Ovary (tissue), 9 donors: ENCODE data around the gene LEO1. TPM values are rescaled to one million over a fixed set of nuclear protein-coding genes. Genes with fewer than 3 reads are reported as not detected.

ENCODE experiments used
- DNase-seq, 5 donors: peaks; one replicate each; pipeline ENCODE4 v3.0.0-alpha.2; 2019 to 2020
- H3K27ac ChIP-seq, 2 donors: fragments of 200-600 bp; one replicate each; pipeline versions ENCODE4 v1.5.1 to v1.8.0; 2019 to 2022
- H3K27me3 ChIP-seq: fragments of 200-600 bp; one replicate; pipeline ENCODE4 v1.8.0; 2022
- H3K36me3 ChIP-seq: fragments of 200-600 bp; sonication (generic); one replicate; pipeline ENCODE4 v1.5.1; 2019
- H3K4me1 ChIP-seq: one replicate; pipeline ENCODE4 v1.8.1; 2013; ENCODE audit warnings: mild to moderate bottlenecking, moderate library complexity; ENCODE audit not compliant: insufficient read depth
- H3K4me3 ChIP-seq: fragments of 200-600 bp; sonication (generic); one replicate; pipeline ENCODE4 v1.5.1; 2017
- H3K9me3 ChIP-seq, 2 donors: fragments of 200-600 bp in 1 of 2; sonication (generic) in 1 of 2; one replicate each; pipeline versions ENCODE4 v1.5.1 to v1.8.1; 2013 to 2019; ENCODE audit warnings: mild to moderate bottlenecking in 1 of 2, moderate library complexity in 1 of 2
- CTCF ChIP-seq, 3 donors: fragments of 450-650 bp in 2 of 3; fragments of 200-600 bp in 1 of 3; IDR thresholded peaks; one replicate each; pipeline versions ENCODE4 v1.5.1 to v1.8.0; 2016 to 2022; ENCODE audit warnings: antibody characterized with exemption in 3 of 3, mild to moderate bottlenecking in 1 of 3
- EP300 ChIP-seq: sonication (generic); formaldehyde crosslinking; IDR thresholded peaks from one replicate; pipeline ENCODE4 v1.6.1; 2017; ENCODE audit warnings: antibody characterized with exemption
- POLR2A ChIP-seq: fragments of 450-650 bp; IDR thresholded peaks from one replicate; pipeline ENCODE4 v1.6.1; 2017; ENCODE audit warnings: antibody characterized with exemption, mild to moderate bottlenecking, moderate library complexity
- WGBS, 3 donors: extraction: QIAGEN DNeasy Blood & Tissue Kit in 1 of 3; methylation state at CpG; one replicate each; pipeline versions ENCODE4 v1.1.5 to v1.1.7; 2013 to 2017; 5-methylcytosine and 5-hydroxymethylcytosine counted together
- intact Hi-C, 4 donors: fragments of 100-400 bp; cut with DNase I; formaldehyde crosslinking; loops; one replicate each; pipeline versions ENCODE4 v1.11.0 to v1.15.1; 2022 to 2023
- polyA plus RNA-seq, 2 donors: library from polyadenylated mRNA; stranded (reverse); fragments of 200-250 nt in 1 of 2; fragments of 350-450 nt in 1 of 2; fragmentation: Illumina TruSeq in 1 of 2; extraction: RNeasy Lipid Tissue Mini Kit (QIAGEN cat#74804) in 1 of 2; gene quantifications; one replicate each; pipeline ENCODE4 v1.2.3, GENCODE V29; 2013 to 2014
- total RNA-seq, 7 donors: library from RNA; depleted of rRNA in 2 of 7; stranded (reverse); fragments of >200 nt in 2 of 7; fragmentation: NEBNext Ultra II Directional in 3 of 7; extraction: Animal tissue kit (Norgen Biotek cat#: 25700) in 3 of 7; gene quantifications; one replicate each; pipeline versions ENCODE4 v1.1.0 to v1.2.4, GENCODE V29; 2016 to 2023
- donor health status: DM: no; HTN: no; CAD: no; lungs with moderate emphysema.
- donor health status: DM: no; HTN: no; CAD: no.
- donor health status: Bipolar disorder and iron deficiency.
- donor health status: DM: yes; HTN: yes; CAD: no.
- donor health status: DM: no; HTN: no; CAD: no.
- donor health status: DM: yes; HTN: yes; CAD: no.

LEO1 gene
- total and polyA plus RNA-seq, 9 donors, result 6.8 to 22.5 (median 9.6) TPM

GRCh38 chr15:51969728-51970127 lies 1.9 kb downstream of the LEO1 start:
- no peak overlapping the region for H3K27ac ChIP-seq
- 82 to 86% (median 82%) methylated on average over 4 of the region's 4 CpGs for WGBS, 3 donors
- TF ChIP-seq POLR2A (no peak), EP300 (no peak), CTCF (IDR thresholded peaks at IDR 0.05) (no peak)
- no peaks in the 10 kb centered on the region for H3K9me3 ChIP-seq
- no peak overlapping the region for H3K4me3 ChIP-seq
- H3K4me1 ChIP-seq, result peaks cover 7% of the 10 kb centered on the region
- intact Hi-C loops, result loop anchor here in 2 of 4 donors (5.0 to 10.0 kb wide), 2 partner anchors 48 to 105 kb away; partner anchors contain the start of gene MAPK6 (in 2 of the 2)
- DNase-seq, result no peak
- no peaks in the 10 kb centered on the region for H3K36me3 ChIP-seq
- H3K27me3 ChIP-seq, result no peaks in the 10 kb centered on the region

GRCh38 chr15:51967583-51967982 lies 4.0 kb downstream of the LEO1 start:
- 64 to 95% (median 71%) methylated on average over 6 of the region's 6 CpGs for WGBS, 3 donors
- no peak overlapping the region for H3K27ac ChIP-seq
- peaks cover 7% of the 10 kb centered on the region for H3K4me1 ChIP-seq
- DNase-seq, result no peak
- H3K4me3 ChIP-seq, result no peak overlapping the region
- no peaks in the 10 kb centered on the region for H3K36me3 ChIP-seq
- no peaks in the 10 kb centered on the region for H3K9me3 ChIP-seq
- no peak for TF ChIP-seq POLR2A
- no peak for TF ChIP-seq EP300
- TF ChIP-seq CTCF (IDR thresholded peaks at IDR 0.05), result no peak
- intact Hi-C loops, result loop anchor here in 1 of 4 donors (10.0 kb wide), 1 partner anchor 107 kb away; no protein-coding TSS in a partner anchor
- no peaks in the 10 kb centered on the region for H3K27me3 ChIP-seq

- peaks cover 5% of the 10 kb centered on the region for H3K4me1 ChIP-seq
- intact Hi-C loops, result loop anchor here in 1 of 4 donors (10.0 kb wide), 1 partner anchor 109 kb away; no protein-coding TSS in a partner anchor
- WGBS, 3 donors, result 92 to 98% (median 95%) methylated on average over 4 of the region's 4 CpGs
- DNase-seq, result no peak
- H3K4me3 ChIP-seq, result no peak overlapping the region
- no peaks in the 10 kb centered on the region for H3K36me3 ChIP-seq
- H3K27me3 ChIP-seq, result no peaks in the 10 kb centered on the region
- H3K9me3 ChIP-seq, result no peaks in the 10 kb centered on the region
- no peak for TF ChIP-seq CTCF (IDR thresholded peaks at IDR 0.05)
- TF ChIP-seq EP300, result no peak
- no peak for TF ChIP-seq POLR2A
- H3K27ac ChIP-seq, result no peak overlapping the region
Measured at GRCh38 chr15:51966192-51966591, 5.4 kb downstream of the LEO1 start.

GRCh38 chr15:51965691-51966090 lies 5.9 kb downstream of the LEO1 start:
- Histone ChIP-seq H3K27me3 (no peaks in the 10 kb centered on the region), H3K27ac (no peak overlapping the region), H3K4me3 (no peak overlapping the region), H3K36me3 (no peaks in the 10 kb centered on the region), H3K4me1 (peaks cover 2% of the 10 kb centered on the region), H3K9me3 (no peaks in the 10 kb centered on the region)
- intact Hi-C loops, result loop anchor here in 1 of 4 donors (10.0 kb wide), 1 partner anchor 109 kb away; no protein-coding TSS in a partner anchor
- no peak for TF ChIP-seq EP300
- TF ChIP-seq POLR2A, result no peak
- no peak for TF ChIP-seq CTCF (IDR thresholded peaks at IDR 0.05)
- 81 to 87% (median 81%) methylated on average over 4 of the region's 4 CpGs for WGBS, 3 donors
- DNase-seq, result no peak
